H9 (cell line): ENCODE results near the gene COL19A1. TPM values are rescaled to one million over a fixed set of nuclear protein-coding genes. Genes with fewer than 3 reads are reported as not detected.
"Not testable (repeated sequence)": the region's sequence is repeated elsewhere in the genome, so short reads cannot be mapped to it uniquely, and the experiment has no call there.

Experiments used
- DNase-seq: peaks from one replicate; pipeline ENCODE4 v3.0.0-alpha.2; 2017
- H2AFZ ChIP-seq: one replicate; pipeline ENCODE4 v1.6.1; 2013; ENCODE audit warnings: mild to moderate bottlenecking, low read length, control low read depth, moderate library complexity
- H2AK5ac ChIP-seq: 2 replicates; pipeline ENCODE4 v1.6.1; 2013; ENCODE audit warnings: low read length, control low read depth, mixed read lengths; ENCODE audit not compliant: insufficient read length
- H2BK120ac ChIP-seq: one replicate; pipeline ENCODE4 v1.6.1; 2013; ENCODE audit warnings: low read depth, mild to moderate bottlenecking, low read length, control low read depth, inconsistent platforms; ENCODE audit not compliant: poor library complexity, severe bottlenecking
- H2BK12ac ChIP-seq: 2 replicates; pipeline ENCODE4 v1.6.1; 2013; ENCODE audit warnings: low read length, control low read depth, mixed read lengths, low read depth; ENCODE audit not compliant: insufficient read length
- H2BK15ac ChIP-seq: 2 replicates; pipeline ENCODE4 v1.6.1; 2013; ENCODE audit warnings: low read depth, low read length, control low read depth
- H2BK20ac ChIP-seq: one replicate; pipeline ENCODE4 v1.6.1; 2013; ENCODE audit warnings: low read depth, mild to moderate bottlenecking, low read length, control low read depth, inconsistent platforms; ENCODE audit not compliant: poor library complexity, severe bottlenecking
- H2BK5ac ChIP-seq: 2 replicates; pipeline ENCODE4 v1.6.1; 2013; ENCODE audit warnings: low read length, control low read depth, mixed read lengths; ENCODE audit not compliant: insufficient read length
- H3K14ac ChIP-seq: 2 replicates; pipeline ENCODE4 v1.6.1; 2013; ENCODE audit warnings: low read length, control low read depth; ENCODE audit not compliant: insufficient read depth
- H3K18ac ChIP-seq: 2 replicates; pipeline ENCODE4 v1.6.1; 2013; ENCODE audit warnings: low read depth, mild to moderate bottlenecking, mixed read lengths, low read length, control low read depth; ENCODE audit not compliant: insufficient read length
- H3K23ac ChIP-seq: 2 replicates; pipeline ENCODE4 v1.6.1; 2013; ENCODE audit warnings: low read length, control low read depth, mixed read lengths, low read depth; ENCODE audit not compliant: insufficient read length
- H3K23me2 ChIP-seq: 2 replicates; pipeline ENCODE4 v1.6.1; 2013; ENCODE audit warnings: low read depth, mild to moderate bottlenecking, mixed read lengths, low read length, control low read depth; ENCODE audit not compliant: insufficient read length, poor library complexity, severe bottlenecking
- H3K27ac ChIP-seq: 2 replicates; pipeline ENCODE4 v1.5.1; 2013; ENCODE audit warnings: low read length, control low read depth, mixed read lengths, low read depth; ENCODE audit not compliant: insufficient read length
- H3K27me3 ChIP-seq: 2 replicates; pipeline ENCODE4 v1.6.1; 2013; ENCODE audit warnings: low read length, control low read depth, inconsistent platforms; ENCODE audit not compliant: insufficient read depth
- H3K4ac ChIP-seq: 2 replicates; pipeline ENCODE4 v1.6.1; 2013; ENCODE audit warnings: low read depth, mild to moderate bottlenecking, control low read depth, inconsistent platforms, low read length, moderate library complexity
- H3K4me1 ChIP-seq: 2 replicates; pipeline ENCODE4 v1.6.1; 2013; ENCODE audit warnings: low read length, control low read depth, inconsistent platforms; ENCODE audit not compliant: insufficient read depth
- H3K4me2 ChIP-seq: 2 replicates; pipeline ENCODE4 v1.6.1; 2013; ENCODE audit warnings: low read length, control low read depth, mixed read lengths; ENCODE audit not compliant: insufficient read length, insufficient read depth
- H3K56ac ChIP-seq: 2 replicates; pipeline ENCODE4 v1.6.1; 2013; ENCODE audit warnings: low read depth, mild to moderate bottlenecking, mixed read lengths, low read length, control low read depth; ENCODE audit not compliant: insufficient read length
- H3K79me1 ChIP-seq: 2 replicates; pipeline ENCODE4 v1.6.1; 2013; ENCODE audit warnings: low read depth, mild to moderate bottlenecking, moderate library complexity, low read length, control low read depth, inconsistent platforms; ENCODE audit not compliant: insufficient read depth, poor library complexity, severe bottlenecking
- H3K79me2 ChIP-seq: 2 replicates; pipeline ENCODE4 v1.6.1; 2013; ENCODE audit warnings: low read length, control low read depth, inconsistent platforms; ENCODE audit not compliant: insufficient read depth
- H3K9ac ChIP-seq: 2 replicates; pipeline ENCODE4 v1.6.1; 2013; ENCODE audit warnings: low read length, control low read depth, mixed read lengths; ENCODE audit not compliant: insufficient read length; ENCODE audit errors: extremely low read depth
- H3K9me3 ChIP-seq: one replicate; pipeline ENCODE4 v1.6.1; 2013; ENCODE audit warnings: low read depth, low read length, inconsistent platforms; ENCODE audit not compliant: control insufficient read depth
- H3T11ph ChIP-seq: one replicate; pipeline ENCODE4 v1.6.1; 2013; ENCODE audit warnings: mild to moderate bottlenecking, low read length, control low read depth, inconsistent platforms
- H4K20me1 ChIP-seq: one replicate; pipeline ENCODE4 v1.6.1; 2013; ENCODE audit not compliant: control insufficient read depth, insufficient read length, insufficient read depth
- H4K5ac ChIP-seq: 2 replicates; pipeline ENCODE4 v1.6.1; 2013; ENCODE audit warnings: low read depth, mild to moderate bottlenecking, mixed read lengths, low read length, control low read depth; ENCODE audit not compliant: insufficient read length
- H4K8ac ChIP-seq: replicated peaks from 2 replicates; pipeline ENCODE4 v1.6.1; 2013; ENCODE audit warnings: low read length, control low read depth, mixed read lengths, low read depth; ENCODE audit not compliant: insufficient read length
- H4K91ac ChIP-seq: 2 replicates; pipeline ENCODE4 v1.6.1; 2013; ENCODE audit warnings: low read depth, mild to moderate bottlenecking, moderate library complexity, mixed read lengths, low read length, control low read depth; ENCODE audit not compliant: insufficient read length
- H3K27ac Mint-ChIP-seq, 3 experiments: 2 replicates in 2 of 3; 3 replicates in 1 of 3; pipeline ENCODE4 v1.8.0; 2020 to 2021; ENCODE audit warnings: mixed read lengths in 3 of 3, mild to moderate bottlenecking in 1 of 3, moderate library complexity in 1 of 3
- H3K27me3 Mint-ChIP-seq: 2 replicates; pipeline ENCODE4 v1.8.0; 2021; ENCODE audit warnings: low read depth, mild to moderate bottlenecking, moderate library complexity, mixed read lengths
- H3K36me3 Mint-ChIP-seq, 3 experiments: 2 replicates in 2 of 3; 3 replicates in 1 of 3; pipeline ENCODE4 v1.8.0; 2020 to 2021; ENCODE audit warnings: low read depth in 3 of 3, mixed read lengths in 3 of 3; ENCODE audit not compliant: insufficient read depth in 1 of 3
- H3K4me1 Mint-ChIP-seq, 2 experiments: 2 replicates each; pipeline ENCODE4 v1.8.0; 2020; ENCODE audit warnings: mixed read lengths in 2 of 2
- H3K4me3 Mint-ChIP-seq, 2 experiments: 2 replicates in 1 of 2; 3 replicates in 1 of 2; pipeline ENCODE4 v1.8.0; 2020 to 2021; ENCODE audit warnings: mild to moderate bottlenecking in 2 of 2, mixed read lengths in 2 of 2, moderate library complexity in 1 of 2
- H3K9me3 Mint-ChIP-seq, 2 experiments: 2 replicates in 1 of 2; 3 replicates in 1 of 2; pipeline ENCODE4 v1.8.0; 2020; ENCODE audit warnings: mild to moderate bottlenecking in 2 of 2, mixed read lengths in 2 of 2, moderate library complexity in 1 of 2
- WGBS: extraction: QIAGEN DNeasy Blood & Tissue Kit; methylation state at CpG from one replicate; pipeline ENCODE4 v1.1.7; 2013; ENCODE audit warnings: missing lambda C conversion rate, low lambda C conversion rate, mixed read lengths; ENCODE audit not compliant: insufficient read length; ENCODE audit errors: extremely low coverage; 5-methylcytosine and 5-hydroxymethylcytosine counted together
- total RNA-seq: library from RNA; stranded (reverse); gene quantifications from 2 replicates; pipeline ENCODE4 v1.2.1, GENCODE V29; 2021

Gene COL19A1
- total RNA-seq, 1 experiment from 2014 or later = not detected

DNA sequence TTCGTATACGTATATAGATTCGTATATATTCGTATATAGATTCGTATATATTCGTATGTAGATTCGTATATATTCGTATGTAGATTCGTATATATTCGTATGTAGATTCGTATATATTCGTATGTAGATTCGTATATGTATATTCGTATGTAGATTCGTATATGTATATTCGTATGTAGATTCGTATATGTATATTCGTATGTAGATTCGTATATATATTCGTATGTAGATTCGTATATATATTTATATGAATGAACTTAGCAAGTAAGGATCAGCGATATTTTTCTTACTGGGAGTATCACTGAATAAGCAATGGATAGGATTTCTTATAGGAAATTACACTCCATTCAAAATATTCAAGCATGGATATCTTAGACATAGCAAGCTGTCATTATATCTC is 55.3 kb downstream of the COL19A1 start:
- not testable (repeated sequence) for H4K20me1 ChIP-seq

More for the DNA sequence above, 55.3 kb downstream of the COL19A1 start:
- H4K8ac ChIP-seq, H3K27me3 Mint-ChIP-seq, H3K14ac ChIP-seq, H3K4me1 Mint-ChIP-seq, H3T11ph ChIP-seq, H2BK20ac ChIP-seq, H2AFZ ChIP-seq, H3K36me3 Mint-ChIP-seq, H3K27ac ChIP-seq, H2BK5ac ChIP-seq, H3K79me1 ChIP-seq, H3K9ac ChIP-seq, H3K79me2 ChIP-seq, H3K27me3 ChIP-seq, H4K91ac ChIP-seq, H3K27ac Mint-ChIP-seq, H3K18ac ChIP-seq, H4K5ac ChIP-seq, H3K56ac ChIP-seq, H3K4me3 Mint-ChIP-seq, H2BK15ac ChIP-seq, H3K4me2 ChIP-seq, H3K4me1 ChIP-seq, H3K23ac ChIP-seq, DNase-seq, H2AK5ac ChIP-seq, H3K9me3 ChIP-seq, H2BK12ac ChIP-seq, H3K4ac ChIP-seq, H3K23me2 ChIP-seq, H2BK120ac ChIP-seq: not testable (repeated sequence)
- 100% methylated on average over 22 of the region's 22 CpGs for WGBS
- peaks cover 8 to 11% of the 10 kb centered on the region in 2 experiments; a peak in 4 of 5 replicates for H3K9me3 Mint-ChIP-seq
